ENCODE measurements around the gene ZNF879.

ZNF879 gene

DNA sequence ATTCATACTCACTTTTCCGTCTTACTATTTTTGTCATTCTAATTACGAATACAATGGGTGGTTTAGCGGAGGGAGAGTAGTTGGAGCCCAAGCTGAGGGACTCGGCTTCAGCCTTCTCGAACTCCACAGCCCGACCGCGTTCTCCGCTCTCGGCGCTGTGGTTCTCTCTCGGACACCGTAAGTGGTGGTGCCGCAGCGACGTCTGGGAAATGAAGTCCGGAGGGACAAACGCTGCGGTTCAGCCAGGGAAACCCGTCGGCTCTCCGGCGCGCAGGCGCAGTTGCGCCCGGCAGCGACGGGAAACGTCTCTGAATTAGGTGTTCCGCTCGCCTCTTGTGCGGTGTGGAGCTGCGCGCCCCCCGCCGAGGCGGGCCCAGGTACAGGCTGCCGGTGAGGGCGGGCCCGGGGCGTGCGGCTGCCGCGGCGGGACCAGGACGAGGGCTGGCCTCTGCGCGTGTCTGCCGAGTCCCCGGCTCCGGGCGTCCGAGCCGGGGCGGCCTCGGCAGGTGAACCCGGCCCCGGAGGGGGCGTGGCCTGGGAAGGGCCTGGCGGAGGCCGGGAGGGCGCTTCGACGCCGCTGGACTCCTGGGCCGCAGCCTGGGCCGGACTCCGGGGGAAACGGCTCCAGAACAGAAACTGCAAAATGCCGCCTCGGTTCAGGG, at the start of gene ZNF879 (continued):
- TF ChIP-seq ZNF404 (tag by site-specific recombination; IDR thresholded peaks at IDR 0.05) (no peak), PRDM4 (tag by site-specific recombination; IDR thresholded peaks at IDR 0.05) (no peak), ZBTB11 (tag by site-specific recombination; conservative IDR thresholded peaks at IDR 0.05; ENCODE audit: low read depth) (peak; percentile 44; the same call in 1 of the 2 replicates), ATF2 (tag by site-specific recombination; IDR thresholded peaks at IDR 0.05; ENCODE audit: low read depth) (no peak), INSM2 (tag by site-specific recombination; IDR thresholded peaks at IDR 0.05) (no peak), ZBTB26 (tag by site-specific recombination; optimal IDR thresholded peaks at IDR 0.05) (peak; percentile 59), ZNF701 (tag by site-specific recombination; IDR thresholded peaks at IDR 0.05) (no peak), ZNF391 (tag by site-specific recombination; IDR thresholded peaks at IDR 0.05; ENCODE audit: borderline replicate concordance, low read depth) (no peak), ZNF335 (tag by site-specific recombination; conservative IDR thresholded peaks at IDR 0.05) (peak; percentile 81), ZNF514 (tag by site-specific recombination; IDR thresholded peaks at IDR 0.05) (no peak), KLF1 (tag by site-specific recombination; IDR thresholded peaks at IDR 0.05) (no peak), ZSCAN30 (tag by site-specific recombination; IDR thresholded peaks at IDR 0.05) (no peak), ZNF600 (tag by site-specific recombination; IDR thresholded peaks at IDR 0.05) (0 out of 2 replicates have a peak, but pooled peaks have one; percentile 13), ZBTB17 (tag by site-specific recombination; IDR thresholded peaks at IDR 0.05) (peak; percentile 96), ZNF140 (tag by site-specific recombination; IDR thresholded peaks at IDR 0.05) (peak; percentile 34; the same call in 1 of the 2 replicates), ZEB2 (tag by site-specific recombination; IDR thresholded peaks at IDR 0.05) (peak; percentile 56; the same call in 1 of the 2 replicates), PRDM1 (tag by site-specific recombination; IDR thresholded peaks at IDR 0.05) (no peak), ZNF549 (tag by site-specific recombination; IDR thresholded peaks at IDR 0.05) (no peak), ZNF449 (tag by site-specific recombination; IDR thresholded peaks at IDR 0.05) (peak; percentile 91), ZIC2 (tag by site-specific recombination; IDR thresholded peaks at IDR 0.05) (no peak), ZSCAN16 (tag by site-specific recombination; IDR thresholded peaks at IDR 0.05) (no peak), ZNF629 (tag by site-specific recombination; IDR thresholded peaks at IDR 0.05) (peak; percentile 36; the same call in 1 of the 2 replicates), ZNF362 (tag by site-specific recombination; IDR thresholded peaks at IDR 0.05) (no peak)
- TF ChIP-seq, protein P1, sequence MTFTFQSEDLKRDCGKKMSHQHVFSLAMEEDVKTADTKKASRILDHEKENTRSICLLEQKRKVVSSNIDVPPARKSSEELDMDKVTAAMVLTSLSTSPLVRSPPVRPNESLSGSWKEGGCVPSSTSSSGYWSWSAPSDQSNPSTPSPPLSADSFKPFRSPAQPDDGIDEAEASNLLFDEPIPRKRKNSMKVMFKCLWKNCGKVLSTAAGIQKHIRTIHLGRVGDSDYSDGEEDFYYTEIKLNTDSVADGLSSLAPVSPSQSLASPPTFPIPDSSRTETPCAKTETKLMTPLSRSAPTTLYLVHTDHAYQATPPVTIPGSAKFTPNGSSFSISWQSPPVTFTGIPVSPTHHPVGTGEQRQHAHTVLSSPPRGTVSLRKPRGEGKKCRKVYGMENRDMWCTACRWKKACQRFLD (tag by site-specific recombination; IDR thresholded peaks at IDR 0.05): no peak

Data from HEK293 (cell line).